Transverse colon (tissue), 4 donors: ENCODE data around the gene IGF1. TPM values are rescaled to one million over a fixed set of nuclear protein-coding genes. Genes with fewer than 3 reads are reported as not detected.
A peak's percentile ranks its signal among the peaks of the same experiment; 100 is the strongest.

ENCODE experiments used
- DNase-seq: peaks from one replicate; pipeline ENCODE4 v3.0.0-alpha.2; 2019
- H3K27ac ChIP-seq, 4 donors: fragments of 200-600 bp; sonication (generic); 2 replicates each; pipeline ENCODE4 v1.5.1; 2016 to 2018; ENCODE audit warnings: inconsistent platforms in 4 of 4
- H3K27me3 ChIP-seq: fragments of 200-600 bp; sonication (generic); 2 replicates; pipeline ENCODE4 v1.5.1; 2017; ENCODE audit warnings: inconsistent platforms
- H3K36me3 ChIP-seq, 4 donors: fragments of 200-600 bp; sonication (generic); 2 replicates each; pipeline ENCODE4 v1.5.1; 2017 to 2019; ENCODE audit warnings: inconsistent platforms in 4 of 4
- H3K4me1 ChIP-seq, 4 donors: fragments of 200-600 bp; sonication (generic); 2 replicates each; pipeline ENCODE4 v1.5.1; 2017 to 2020; ENCODE audit warnings: inconsistent platforms in 4 of 4
- H3K4me3 ChIP-seq, 4 donors: fragments of 200-600 bp; sonication (generic); 1 replicate in 1 of 4; 2 replicates in 3 of 4; pipeline versions ENCODE4 v1.5.1 to v1.6.1; 2017 to 2019; ENCODE audit warnings: inconsistent platforms in 4 of 4
- H3K9me3 ChIP-seq, 2 donors: fragments of 200-600 bp; sonication (generic); 2 replicates each; pipeline ENCODE4 v1.5.1; 2017 to 2019; ENCODE audit warnings: inconsistent platforms in 2 of 2
- CTCF ChIP-seq, 5 experiments: fragments of 200-600 bp in 3 of 5; fragments of 450-650 bp in 2 of 5; sonication (generic) in 3 of 5; IDR thresholded peaks; 1 replicate in 2 of 5; 2 replicates in 3 of 5; pipeline ENCODE4 v1.5.1; 2016 to 2017; ENCODE audit warnings: antibody characterized with exemption in 5 of 5, inconsistent platforms in 3 of 5, mild to moderate bottlenecking in 2 of 5, moderate library complexity in 1 of 5
- EP300 ChIP-seq: sonication (generic); formaldehyde crosslinking; IDR thresholded peaks from one replicate; pipeline ENCODE4 v1.6.1; 2017; ENCODE audit warnings: antibody characterized with exemption, low read depth
- POLR2A ChIP-seq: fragments of 450-650 bp; IDR thresholded peaks from one replicate; pipeline ENCODE4 v1.6.1; 2016; ENCODE audit warnings: antibody characterized with exemption, mild to moderate bottlenecking, moderate library complexity
- POLR2AphosphoS5 ChIP-seq, 3 donors: sonication (generic); formaldehyde crosslinking; IDR thresholded peaks; one replicate each; pipeline ENCODE4 v1.6.1; 2016; ENCODE audit warnings: antibody characterized with exemption in 3 of 3
- WGBS, 2 donors: methylation state at CpG; one replicate each; pipeline ENCODE4 v1.1.5; 2018; ENCODE audit warnings: low coverage in 1 of 2; 5-methylcytosine and 5-hydroxymethylcytosine counted together
- in situ Hi-C, 4 donors: fragments of 200-750 bp; cut with MboI; loops; one replicate each; pipeline versions ENCODE4 v1.15.0 to v1.15.1; 2017; ENCODE audit warnings: low sequenced_read_pairs in 3 of 4, low pct_ligation_motif_present in 1 of 4, low pct_unique_long_range_greater_than_20kb in 1 of 4
- intact Hi-C: fragments of 100-400 bp; cut with DNase I; formaldehyde crosslinking; loops from one replicate; pipeline ENCODE4 v1.15.1; 2023; ENCODE audit warnings: low total_unique reads
- total RNA-seq, 4 donors: library from RNA; depleted of rRNA; stranded (reverse); fragments of >200 nt; gene quantifications; one replicate each; pipeline ENCODE4 v1.1.0, GENCODE V29; 2016

The IGF1 gene
- total RNA-seq, 4 donors from 2014 or later: 2.2 to 15.5 (median 5.4) TPM

GRCh38 chr12:102479099-102479885 lies 1.1 kb downstream of the IGF1 start:
- H3K36me3 ChIP-seq: no peaks in the 10 kb centered on the region
- intact Hi-C loops (no loop called here), in situ Hi-C loops (loop anchor here in 1 of 4 donors (25.0 kb wide), 1 partner anchor 542 kb away; no protein-coding TSS in a partner anchor)
- peaks cover 0 to 25% (median 7%) of the 10 kb centered on the region in 4 donors for H3K4me1 ChIP-seq
- no peaks in the 10 kb centered on the region for H3K27me3 ChIP-seq
- 29 to 42% methylated on average over 8 to 11 of the region's 11 CpGs for WGBS, 2 donors
- peak overlapping the region; percentile 47 to 64 (median 53) for H3K27ac ChIP-seq
- no peak for TF ChIP-seq POLR2AphosphoS5 (IDR thresholded peaks at IDR 0.05)
- no peak for TF ChIP-seq POLR2A
- no peak for TF ChIP-seq EP300
- no peak for TF ChIP-seq CTCF (IDR thresholded peaks at IDR 0.05)
- DNase-seq: peak; percentile 25
- no peaks in the 10 kb centered on the region for H3K9me3 ChIP-seq
- peak overlapping the region in 2 of 4 donors; percentile 7 to 34 for H3K4me3 ChIP-seq

- H3K27ac ChIP-seq: peak overlapping the region; percentile 47 to 64 (median 53)
- H3K27me3 ChIP-seq: no peaks in the 10 kb centered on the region
- H3K36me3 ChIP-seq: no peaks in the 10 kb centered on the region
- peak overlapping the region in 1 of 4 donors; percentile 34 for H3K4me3 ChIP-seq
- no peak for TF ChIP-seq EP300
- in situ Hi-C loops (loop anchor here in 1 of 4 donors (25.0 kb wide), 1 partner anchor 541 kb away; no protein-coding TSS in a partner anchor), intact Hi-C loops (no loop called here)
- H3K9me3 ChIP-seq: no peaks in the 10 kb centered on the region
- WGBS, 2 donors: 20 to 43% methylated on average over 1 to 4 of the region's 4 CpGs
- peaks cover 0 to 25% (median 6%) of the 10 kb centered on the region in 4 donors for H3K4me1 ChIP-seq
- peak; percentile 33 for DNase-seq
Observed at GRCh38 chr12:102478405-102479098, 1.8 kb downstream of the IGF1 start.

- in situ Hi-C loops: loop anchor here in 1 of 4 donors (25.0 kb wide), 1 partner anchor 538 kb away; no protein-coding TSS in a partner anchor
- H3K27me3 ChIP-seq: no peaks in the 10 kb centered on the region
- no peaks in the 10 kb centered on the region for H3K36me3 ChIP-seq
- H3K9me3 ChIP-seq: no peaks in the 10 kb centered on the region
- peaks cover 0 to 18% (median 6%) of the 10 kb centered on the region in 4 donors for H3K4me1 ChIP-seq
- no peak overlapping the region for H3K27ac ChIP-seq
- intact Hi-C loops: no loop called here
- H3K4me3 ChIP-seq: no peak overlapping the region
- 36 to 66% methylated on average over 2 to 9 of the region's 9 CpGs for WGBS, 2 donors
- TF ChIP-seq CTCF (IDR thresholded peaks at IDR 0.05): no peak
- no peak for TF ChIP-seq POLR2AphosphoS5 (IDR thresholded peaks at IDR 0.05)
- TF ChIP-seq EP300: no peak
- TF ChIP-seq POLR2A: no peak
- no peak for DNase-seq
Observed at GRCh38 chr12:102475355-102475754, 5.0 kb downstream of the IGF1 start.

- Histone ChIP-seq H3K27ac (no peak overlapping the region), H3K4me3 (no peak overlapping the region), H3K4me1 (peaks cover 0 to 9% (median 3%) of the 10 kb centered on the region in 4 donors), H3K36me3 (no peaks in the 10 kb centered on the region), H3K27me3 (no peaks in the 10 kb centered on the region), H3K9me3 (no peaks in the 10 kb centered on the region)
- DNase-seq: no peak
- intact Hi-C loops: no loop called here
- in situ Hi-C loops: loop anchor here in 1 of 4 donors (25.0 kb wide), 1 partner anchor 537 kb away; no protein-coding TSS in a partner anchor
- TF ChIP-seq EP300: no peak
- no peak for TF ChIP-seq POLR2A
- TF ChIP-seq POLR2AphosphoS5 (IDR thresholded peaks at IDR 0.05): no peak
- TF ChIP-seq CTCF (IDR thresholded peaks at IDR 0.05): no peak
- 88 to 100% methylated on average over 2 to 3 of the region's 3 CpGs for WGBS, 2 donors
Observed at GRCh38 chr12:102474438-102475064, 5.8 kb downstream of the IGF1 start.
